DND-41 (cell line): ENCODE results near the gene OR2T11.
"Not testable (repeated sequence)": the region's sequence is repeated elsewhere in the genome, so short reads cannot be mapped to it uniquely, and the experiment has no call there.

ENCODE experiments used
- ATAC-seq: fragments of 200-7000 bp; cut with Tn5 transposase; 3 replicates; pipeline ENCODE4 v1.9.1; 2021; ENCODE audit warnings: low read depth; ENCODE audit not compliant: insufficient read depth
- DNase-seq: peaks from one replicate; pipeline ENCODE4 v3.0.0-alpha.2; 2020
- H2AFZ ChIP-seq: 2 replicates; pipeline ENCODE4 v1.6.0; 2012; ENCODE audit warnings: low read depth, low read length
- H3K27ac ChIP-seq: 2 replicates; pipeline ENCODE4 v1.5.1; 2012; ENCODE audit warnings: low read length, inconsistent platforms
- H3K27me3 ChIP-seq: fragments of 200-600 bp; sonication (generic); 2 replicates; pipeline ENCODE4 v1.6.0; 2012; ENCODE audit warnings: low read length, mild to moderate bottlenecking, inconsistent platforms; ENCODE audit not compliant: insufficient read depth, poor library complexity
- H3K36me3 ChIP-seq: 2 replicates; pipeline ENCODE4 v1.5.1; 2012; ENCODE audit warnings: low read length, inconsistent platforms; ENCODE audit not compliant: insufficient read depth
- H3K4me1 ChIP-seq: 2 replicates; pipeline ENCODE4 v1.5.1; 2012; ENCODE audit warnings: mild to moderate bottlenecking, low read length; ENCODE audit not compliant: insufficient read depth
- H3K4me2 ChIP-seq: 2 replicates; pipeline ENCODE4 v1.6.0; 2012; ENCODE audit warnings: mild to moderate bottlenecking, moderate library complexity, low read length, inconsistent platforms; ENCODE audit not compliant: insufficient read depth
- H3K4me3 ChIP-seq, 2 experiments: fragments of 200-600 bp in 1 of 2; shearing (Covaris generic) in 1 of 2; 2 replicates each; pipeline ENCODE4 v1.5.1; 2012 to 2016; ENCODE audit warnings: inconsistent platforms in 2 of 2, low read length in 2 of 2, mild to moderate bottlenecking in 2 of 2, low read depth in 1 of 2, moderate library complexity in 1 of 2
- H3K79me2 ChIP-seq: 2 replicates; pipeline ENCODE4 v1.6.0; 2012; ENCODE audit warnings: low read length, inconsistent platforms; ENCODE audit not compliant: insufficient read depth
- H3K9ac ChIP-seq: 2 replicates; pipeline ENCODE4 v1.6.0; 2012; ENCODE audit warnings: low read depth, mild to moderate bottlenecking, inconsistent platforms, low read length, moderate library complexity
- H3K9me3 ChIP-seq: 2 replicates; pipeline ENCODE4 v1.5.1; 2012; ENCODE audit warnings: low read length, moderate library complexity, mild to moderate bottlenecking, inconsistent platforms; ENCODE audit not compliant: insufficient read depth, severe bottlenecking
- H4K20me1 ChIP-seq: 2 replicates; pipeline ENCODE4 v1.6.0; 2012; ENCODE audit warnings: low read length; ENCODE audit not compliant: insufficient read depth
- CTCF ChIP-seq: IDR thresholded peaks from 2 replicates; pipeline ENCODE4 v1.5.1; 2012; ENCODE audit warnings: borderline replicate concordance, low read length, moderate library complexity, mild to moderate bottlenecking; ENCODE audit not compliant: poor library complexity, severe bottlenecking; ENCODE audit errors: extremely low read depth
- EZH2 ChIP-seq: IDR thresholded peaks from 3 replicates; pipeline ENCODE4 v1.6.1; 2012; ENCODE audit warnings: borderline replicate concordance, low read depth, mild to moderate bottlenecking, moderate library complexity, low read length, inconsistent platforms; ENCODE audit not compliant: severe bottlenecking

OR2T11 gene

GRCh38 chr1:248585266-248585665 is 49.6 kb downstream of the OR2T11 start:
- no peak for TF ChIP-seq EZH2
- no peak for TF ChIP-seq CTCF
- no peaks in the 10 kb centered on the region for H4K20me1 ChIP-seq
- no peaks in the 10 kb centered on the region for H3K36me3 ChIP-seq
- no peak overlapping the region for H3K9ac ChIP-seq
- H3K4me2 ChIP-seq = no peak overlapping the region
- H3K4me3 ChIP-seq = no peak overlapping the region
- H3K4me1 ChIP-seq = no peaks in the 10 kb centered on the region
- DNase-seq (no peak), ATAC-seq (no peak)
- H3K27ac ChIP-seq = no peak overlapping the region
- H2AFZ ChIP-seq = no peak overlapping the region
- no peaks in the 10 kb centered on the region for H3K27me3 ChIP-seq
- H3K9me3 ChIP-seq = no peaks in the 10 kb centered on the region
- no peaks in the 10 kb centered on the region for H3K79me2 ChIP-seq

GRCh38 chr1:248576260-248576980 is 58.5 kb downstream of the OR2T11 start:
- no peak for ATAC-seq

GRCh38 chr1:248574657-248575056 is 60.2 kb downstream of the OR2T11 start, which contains the start of gene OR2T34:
OR2T34 (minus strand) TSS chr1:248574757; CDS start chr1:248574757, 0 bp downstream.
- ATAC-seq, H3K4me2 ChIP-seq, DNase-seq, H3K9me3 ChIP-seq, H3K4me1 ChIP-seq, H2AFZ ChIP-seq, H3K36me3 ChIP-seq, H3K27ac ChIP-seq, H3K79me2 ChIP-seq, H3K4me3 ChIP-seq, H4K20me1 ChIP-seq, H3K27me3 ChIP-seq, H3K9ac ChIP-seq: not testable (repeated sequence)

More at GRCh38 chr1:248576260-248576980, 58.5 kb downstream of the OR2T11 start:
- H3K9me3 ChIP-seq = no peaks in the 10 kb centered on the region
- H3K79me2 ChIP-seq = no peaks in the 10 kb centered on the region
- H4K20me1 ChIP-seq = no peaks in the 10 kb centered on the region
- no peak overlapping the region for H3K9ac ChIP-seq
- no peak overlapping the region for H2AFZ ChIP-seq
- DNase-seq = no peak
- TF ChIP-seq CTCF = no peak
- no peak for TF ChIP-seq EZH2
- no peak overlapping the region for H3K4me3 ChIP-seq
- H3K27ac ChIP-seq = no peak overlapping the region
- H3K4me2 ChIP-seq = no peak overlapping the region
- no peaks in the 10 kb centered on the region for H3K36me3 ChIP-seq
- H3K27me3 ChIP-seq = no peaks in the 10 kb centered on the region
- H3K4me1 ChIP-seq = no peaks in the 10 kb centered on the region

GRCh38 chr1:248573856-248574255 is 61.0 kb downstream of the OR2T11 start:
- H4K20me1 ChIP-seq, H2AFZ ChIP-seq, H3K27ac ChIP-seq, H3K4me1 ChIP-seq, ATAC-seq, H3K9ac ChIP-seq, H3K79me2 ChIP-seq, H3K36me3 ChIP-seq, H3K4me3 ChIP-seq, H3K9me3 ChIP-seq, H3K27me3 ChIP-seq, DNase-seq, H3K4me2 ChIP-seq: not testable (repeated sequence)
